Cardiac muscle cell (in vitro differentiated cells and primary cell): ENCODE results near the gene PPP4R2. TPM values are rescaled to one million over a fixed set of nuclear protein-coding genes. Genes with fewer than 3 reads are reported as not detected.

Source experiments
- DNase-seq, 2 donors: peaks; one replicate each; pipeline versions ENCODE4 v3.0.0 to v3.0.0-alpha.2; 2010 to 2017; ENCODE audit warnings: low read depth in 1 of 2, low spot score in 1 of 2
- H3K27ac ChIP-seq: fragments of 200-600 bp; sonication (generic); 2 replicates; pipeline ENCODE4 v1.5.1; 2016
- H3K27me3 ChIP-seq: fragments of 200-600 bp; sonication (generic); 2 replicates; pipeline ENCODE4 v1.6.0; 2016; ENCODE audit warnings: control low read depth
- H3K36me3 ChIP-seq: fragments of 200-600 bp; sonication (generic); 2 replicates; pipeline ENCODE4 v1.5.1; 2016; ENCODE audit warnings: control low read depth
- H3K4me1 ChIP-seq: fragments of 200-600 bp; sonication (generic); 2 replicates; pipeline ENCODE4 v1.8.1; 2017; ENCODE audit warnings: low read depth, mild to moderate bottlenecking, mixed run types
- H3K4me3 ChIP-seq: fragments of 200-600 bp; sonication (generic); 2 replicates; pipeline ENCODE4 v1.5.1; 2016; ENCODE audit warnings: mild to moderate bottlenecking
- H3K9me3 ChIP-seq: fragments of 200-600 bp; sonication (generic); 2 replicates; pipeline ENCODE4 v1.5.1; 2017; ENCODE audit warnings: low read depth, mild to moderate bottlenecking, control low read depth
- CTCF ChIP-seq: IDR thresholded peaks from 2 replicates; pipeline ENCODE4 v1.5.1; 2012; ENCODE audit warnings: low read depth, mild to moderate bottlenecking, low read length
- polyA plus RNA-seq: library from polyadenylated mRNA; unstranded; fragments of >200 nt; fragmentation: Nextera tagmentation; extraction: Ambion mirVana; gene quantifications from 2 replicates; pipeline ENCODE4 v1.2.1, GENCODE V29; 2016
- total RNA-seq: library from RNA; depleted of rRNA; stranded (reverse); fragments of >200 nt; gene quantifications from 2 replicates; pipeline ENCODE4 v1.2.3, GENCODE V29; 2016

PPP4R2 gene
- total and polyA plus RNA-seq, 2 experiments from 2014 or later: 44.8 to 49.1 TPM

DNA sequence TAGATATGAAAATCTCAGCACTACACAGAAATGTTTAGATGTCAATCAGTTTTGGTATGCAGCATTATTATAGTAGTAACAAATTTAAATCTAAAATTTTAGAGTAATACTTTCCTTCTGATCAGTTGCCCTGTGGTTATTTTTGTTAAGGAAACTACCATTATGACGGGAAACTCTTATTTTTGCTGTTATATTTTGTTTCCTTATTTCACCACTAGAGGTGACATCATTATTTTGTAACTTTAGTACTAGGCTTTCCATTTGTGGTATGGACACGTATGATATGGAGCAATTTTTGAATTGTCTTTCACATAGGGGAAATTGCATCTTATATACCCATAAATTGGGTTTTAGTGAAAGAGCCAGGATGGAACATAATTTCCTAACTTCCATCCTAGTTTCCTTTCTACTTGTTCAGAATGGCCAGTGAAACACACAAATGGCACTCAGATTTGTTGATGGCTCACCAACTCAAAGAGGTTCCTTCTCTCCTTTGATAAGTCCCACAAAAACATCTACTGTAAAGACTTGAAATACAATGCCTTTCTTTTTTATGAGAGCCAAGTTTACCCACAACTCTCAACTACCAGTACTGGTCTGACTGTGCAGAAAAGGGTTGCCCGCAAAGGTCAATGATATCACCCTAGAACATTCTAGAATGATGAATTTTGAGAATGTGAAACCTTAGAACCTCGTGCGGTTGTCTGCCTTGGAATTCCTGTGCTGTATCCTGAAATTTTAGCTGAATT lies 19.4 kb upstream of the PPP4R2 start:
- no peaks in the 10 kb centered on the region for H3K27me3 ChIP-seq
- no peaks in the 10 kb centered on the region for H3K4me1 ChIP-seq
- H3K9me3 ChIP-seq: no peaks in the 10 kb centered on the region
- peak in 1 of 2 donors; percentile 49 for DNase-seq
- no peak overlapping the region for H3K27ac ChIP-seq
- no peaks in the 10 kb centered on the region for H3K36me3 ChIP-seq
- no peak for TF ChIP-seq CTCF
- no peak overlapping the region for H3K4me3 ChIP-seq

DNA sequence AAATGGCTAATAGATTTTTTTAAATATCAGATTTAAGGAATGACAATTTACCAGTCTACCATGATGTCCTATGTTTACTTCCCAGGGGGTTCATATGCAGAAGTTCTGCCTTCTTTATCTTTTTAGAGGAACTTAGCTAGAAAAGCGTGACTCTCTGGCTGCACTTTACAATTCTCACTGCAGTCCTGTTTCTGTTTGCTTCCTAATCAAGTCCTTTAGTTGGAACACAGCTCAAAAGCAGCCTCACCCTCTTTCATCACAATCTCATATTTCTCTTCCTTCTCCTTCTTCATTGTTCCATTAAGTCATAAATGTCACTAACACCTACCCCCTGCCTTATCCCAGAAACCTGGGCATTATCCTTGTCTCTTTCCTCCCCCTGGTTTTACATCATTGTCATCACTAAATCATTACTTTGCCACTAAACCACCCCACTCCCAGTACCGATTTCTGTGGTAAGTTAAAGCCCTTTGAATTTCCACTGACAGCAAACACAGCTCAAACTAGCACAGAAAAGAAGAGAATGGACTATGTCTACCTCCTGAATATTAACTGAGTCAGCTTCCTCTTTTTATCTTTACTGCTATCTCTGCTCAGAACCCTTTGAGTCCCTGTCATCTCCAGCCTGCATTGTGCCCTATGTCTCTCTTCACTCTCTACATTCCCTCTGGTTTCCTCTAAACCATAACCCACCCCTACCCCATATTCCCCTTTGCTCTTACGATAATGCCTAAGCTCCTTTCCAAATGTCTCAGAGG lies 13.8 kb upstream of the PPP4R2 start:
- Histone ChIP-seq H3K27me3 (no peaks in the 10 kb centered on the region), H3K27ac (no peak overlapping the region), H3K4me3 (no peak overlapping the region), H3K4me1 (no peaks in the 10 kb centered on the region), H3K9me3 (no peaks in the 10 kb centered on the region), H3K36me3 (no peaks in the 10 kb centered on the region)
- no peak for DNase-seq
- no peak for TF ChIP-seq CTCF

DNA sequence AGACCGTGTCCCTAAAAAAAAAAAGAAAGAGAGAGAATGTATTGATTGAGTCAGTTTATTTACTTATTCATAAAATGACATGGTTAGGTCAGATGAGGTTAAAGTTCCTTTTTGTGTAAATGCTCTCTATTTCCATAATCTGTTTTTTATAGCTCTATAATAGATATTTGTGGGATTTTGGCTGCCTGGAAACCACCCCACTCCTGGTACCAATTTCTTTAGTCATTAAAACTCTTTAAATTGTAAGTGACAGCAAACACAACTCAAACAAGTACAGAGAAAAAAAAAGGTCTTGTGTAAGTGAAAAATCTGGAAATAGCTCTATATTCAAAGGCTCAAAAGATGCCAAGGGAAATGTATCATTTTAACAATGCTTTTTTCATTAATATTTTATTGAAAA lies 11.0 kb upstream of the PPP4R2 start:
- no peak for TF ChIP-seq CTCF
- no peaks in the 10 kb centered on the region for H3K9me3 ChIP-seq
- H3K4me1 ChIP-seq: no peaks in the 10 kb centered on the region
- H3K4me3 ChIP-seq: no peak overlapping the region
- H3K27me3 ChIP-seq: no peaks in the 10 kb centered on the region
- no peaks in the 10 kb centered on the region for H3K36me3 ChIP-seq
- no peak for DNase-seq
- no peak overlapping the region for H3K27ac ChIP-seq

DNA sequence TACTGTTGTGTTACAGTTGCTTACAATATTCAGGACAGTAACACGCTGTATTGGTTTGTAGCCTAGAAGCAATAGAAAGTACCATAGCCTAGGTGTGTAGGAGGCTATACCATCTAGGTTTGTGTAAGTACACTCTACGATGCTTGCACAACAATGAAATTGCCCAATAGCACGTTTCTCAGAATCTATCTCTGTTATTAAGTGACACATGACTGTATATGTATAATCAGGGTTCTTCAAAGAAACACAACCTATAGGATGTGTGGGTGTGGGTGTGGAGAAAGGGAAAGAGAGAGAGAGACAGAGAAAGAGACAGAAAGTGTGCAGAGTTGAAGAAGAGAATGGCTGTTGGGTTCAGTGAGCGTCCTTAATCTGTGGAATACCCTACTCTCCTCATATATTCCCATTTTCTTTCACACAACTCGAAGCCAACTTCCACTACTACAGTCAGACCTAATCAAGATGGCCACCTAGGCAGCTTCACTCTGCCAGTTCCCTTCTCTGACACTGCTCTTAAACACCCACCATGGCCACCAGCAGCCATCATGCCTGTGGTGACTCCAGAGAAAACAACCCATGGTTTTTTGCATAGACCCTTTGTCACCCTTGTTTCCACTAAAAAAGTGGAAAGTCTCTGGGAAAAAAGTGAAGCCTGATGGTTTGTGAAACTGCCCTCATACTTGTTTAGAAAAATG lies 5.8 kb upstream of the PPP4R2 start:
- Histone ChIP-seq H3K27ac (no peak overlapping the region), H3K4me3 (no peak overlapping the region), H3K9me3 (no peaks in the 10 kb centered on the region), H3K4me1 (peaks cover 9% of the 10 kb centered on the region), H3K27me3 (no peaks in the 10 kb centered on the region), H3K36me3 (no peaks in the 10 kb centered on the region)
- DNase-seq: no peak
- no peak for TF ChIP-seq CTCF

GRCh38 chr3:72991522-72991921 lies 5.1 kb upstream of the PPP4R2 start:
- no peak for TF ChIP-seq CTCF
- DNase-seq: no peak
- Histone ChIP-seq H3K36me3 (no peaks in the 10 kb centered on the region), H3K4me1 (peaks cover 9% of the 10 kb centered on the region), H3K9me3 (no peaks in the 10 kb centered on the region), H3K27ac (peak overlapping the region; percentile 25), H3K4me3 (no peak overlapping the region), H3K27me3 (no peaks in the 10 kb centered on the region)
